GM20000 (cell line): ENCODE results near the gene POLRMT.
"Not testable (repeated sequence)": the region's sequence is repeated elsewhere in the genome, so short reads cannot be mapped to it uniquely, and the experiment has no call there.

ENCODE experiments used
- DNase-seq: peaks from one replicate; pipeline ENCODE4 v3.0.0; 2012; ENCODE audit warnings: low spot score
- TF ChIP-seq, protein P1 (sequence below): IDR thresholded peaks from 2 replicates; pipeline ENCODE4 v1.5.1; 2012; ENCODE audit warnings: mild to moderate bottlenecking, control low read depth; ENCODE audit errors: extremely low read depth, missing control alignments

The POLRMT gene

DNA sequence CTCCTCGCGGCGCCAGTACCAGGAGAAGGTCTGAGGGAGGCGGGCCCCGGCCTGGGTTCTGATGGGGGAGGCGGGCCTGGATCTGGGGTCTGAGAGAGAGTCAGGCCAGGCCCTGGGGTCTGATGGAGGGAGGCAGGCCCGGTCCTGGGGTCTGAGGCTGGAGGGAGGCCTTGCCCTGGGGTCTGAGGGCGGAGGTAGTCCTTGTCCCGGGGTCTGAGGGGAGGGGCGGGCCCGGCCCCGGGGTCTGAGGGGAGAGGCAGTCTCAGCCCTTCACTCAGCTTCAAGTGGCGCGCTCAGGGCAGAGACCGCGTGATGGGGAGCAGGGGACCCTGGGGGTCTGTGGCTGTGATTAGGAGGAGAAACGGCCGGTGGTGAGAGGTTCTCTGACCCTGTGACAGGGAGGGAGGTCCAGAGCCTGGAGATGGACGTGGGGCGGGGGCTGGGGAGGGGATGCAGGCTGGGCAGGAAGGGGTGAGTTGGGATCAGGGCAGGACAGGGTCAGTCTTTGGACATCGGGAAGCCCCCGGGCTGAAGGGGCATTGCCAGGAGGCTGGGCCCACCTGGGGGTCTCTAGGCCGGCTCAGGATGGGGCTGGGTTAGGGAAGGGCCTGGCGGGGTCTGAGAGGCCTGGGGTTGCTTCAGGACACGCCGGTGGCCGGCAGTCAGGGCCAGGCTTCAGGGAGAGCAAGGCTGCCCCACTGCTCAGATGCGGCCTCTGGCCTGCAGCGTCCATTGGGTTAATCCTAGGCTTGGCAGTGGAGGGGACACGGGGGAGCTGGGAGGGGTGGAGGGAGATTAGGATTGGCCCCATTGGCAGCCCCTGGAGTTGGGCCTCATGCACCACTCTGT, 25.0 kb downstream of the POLRMT start:
- DNase-seq = no peak

DNA sequence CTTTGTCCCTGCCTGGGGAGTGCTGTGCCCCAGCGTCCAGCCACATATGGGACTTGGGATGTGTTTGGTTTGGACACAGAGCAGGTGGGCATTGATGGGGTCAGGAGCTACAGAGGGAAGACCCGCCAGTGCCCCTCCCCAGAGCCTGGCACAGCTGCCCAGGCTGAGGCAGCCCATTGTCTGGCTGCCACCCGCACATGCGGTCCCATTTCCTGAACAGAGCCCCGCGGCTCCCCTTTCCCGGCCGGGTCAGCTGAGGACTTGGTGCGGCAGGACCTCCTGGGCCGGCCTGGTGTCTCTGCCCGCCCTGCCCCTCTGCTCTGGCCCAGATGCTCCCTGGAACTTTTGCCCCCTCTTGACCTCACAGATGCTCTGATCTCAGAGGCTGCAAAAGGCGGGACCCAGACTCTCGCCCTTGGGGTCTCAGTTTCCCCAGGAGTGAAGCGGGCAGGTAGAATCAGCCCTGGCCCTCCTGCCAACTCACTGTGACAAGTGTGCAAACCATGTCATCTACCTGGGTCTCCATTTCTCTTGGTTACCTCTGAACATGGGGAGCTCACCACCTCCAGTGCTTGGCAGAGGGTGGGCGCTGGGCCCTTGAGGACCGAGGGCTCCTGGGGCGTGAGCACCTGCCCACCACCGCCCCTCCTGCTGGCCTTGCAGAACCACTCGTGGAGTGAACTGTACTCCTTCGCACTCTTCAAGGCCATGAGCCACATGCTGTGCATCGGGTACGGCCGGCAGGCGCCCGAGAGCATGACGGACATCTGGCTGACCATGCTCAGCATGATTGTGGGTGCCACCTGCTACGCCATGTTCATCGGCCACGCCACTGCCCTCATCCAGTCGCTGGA, 25.8 kb downstream of the POLRMT start:
- TF ChIP-seq, protein P1, sequence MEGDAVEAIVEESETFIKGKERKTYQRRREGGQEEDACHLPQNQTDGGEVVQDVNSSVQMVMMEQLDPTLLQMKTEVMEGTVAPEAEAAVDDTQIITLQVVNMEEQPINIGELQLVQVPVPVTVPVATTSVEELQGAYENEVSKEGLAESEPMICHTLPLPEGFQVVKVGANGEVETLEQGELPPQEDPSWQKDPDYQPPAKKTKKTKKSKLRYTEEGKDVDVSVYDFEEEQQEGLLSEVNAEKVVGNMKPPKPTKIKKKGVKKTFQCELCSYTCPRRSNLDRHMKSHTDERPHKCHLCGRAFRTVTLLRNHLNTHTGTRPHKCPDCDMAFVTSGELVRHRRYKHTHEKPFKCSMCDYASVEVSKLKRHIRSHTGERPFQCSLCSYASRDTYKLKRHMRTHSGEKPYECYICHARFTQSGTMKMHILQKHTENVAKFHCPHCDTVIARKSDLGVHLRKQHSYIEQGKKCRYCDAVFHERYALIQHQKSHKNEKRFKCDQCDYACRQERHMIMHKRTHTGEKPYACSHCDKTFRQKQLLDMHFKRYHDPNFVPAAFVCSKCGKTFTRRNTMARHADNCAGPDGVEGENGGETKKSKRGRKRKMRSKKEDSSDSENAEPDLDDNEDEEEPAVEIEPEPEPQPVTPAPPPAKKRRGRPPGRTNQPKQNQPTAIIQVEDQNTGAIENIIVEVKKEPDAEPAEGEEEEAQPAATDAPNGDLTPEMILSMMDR = no peak
- no peak for DNase-seq

More for the DNA sequence above, 25.0 kb downstream of the POLRMT start:
- TF ChIP-seq, protein P1 = no peak

DNA sequence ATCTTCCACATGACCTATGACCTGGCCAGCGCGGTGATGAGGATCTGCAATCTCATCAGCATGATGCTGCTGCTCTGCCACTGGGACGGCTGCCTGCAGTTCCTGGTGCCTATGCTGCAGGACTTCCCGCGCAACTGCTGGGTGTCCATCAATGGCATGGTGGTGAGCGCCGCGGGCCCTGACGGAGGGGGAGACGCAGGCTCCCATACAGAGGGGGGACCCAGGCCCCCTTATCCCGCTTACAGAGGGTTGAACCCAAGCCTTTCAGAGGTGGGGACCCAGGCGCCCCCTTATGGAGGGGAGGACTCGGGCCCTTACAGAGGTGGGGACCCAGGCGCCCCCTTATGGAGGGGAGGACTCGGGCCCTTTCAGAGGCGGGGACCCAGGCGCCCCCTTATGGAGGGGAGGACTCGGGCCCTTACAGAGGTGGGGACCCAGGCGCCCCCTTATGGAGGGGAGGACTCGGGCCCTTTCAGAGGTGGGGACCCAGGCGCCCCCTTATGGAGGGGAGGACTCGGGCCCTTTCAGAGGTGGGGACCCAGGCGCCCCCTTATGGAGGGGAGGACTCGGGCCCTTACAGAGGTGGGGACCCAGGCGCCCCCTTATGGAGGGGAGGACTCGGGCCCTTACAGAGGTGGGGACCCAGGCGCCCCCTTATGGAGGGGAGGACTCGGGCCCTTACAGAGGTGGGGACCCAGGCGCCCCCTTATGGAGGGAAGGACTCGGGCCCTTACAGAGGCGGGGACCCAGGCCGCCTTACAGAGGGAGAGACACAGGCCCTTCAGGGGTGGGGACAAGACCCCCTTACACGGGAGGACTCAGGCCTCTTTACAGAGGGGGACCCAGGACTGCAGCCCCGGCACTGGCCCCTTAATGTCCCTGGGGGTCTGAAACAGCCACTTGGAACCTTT, 28.0 kb downstream of the POLRMT start:
- not testable (repeated sequence) for DNase-seq

DNA sequence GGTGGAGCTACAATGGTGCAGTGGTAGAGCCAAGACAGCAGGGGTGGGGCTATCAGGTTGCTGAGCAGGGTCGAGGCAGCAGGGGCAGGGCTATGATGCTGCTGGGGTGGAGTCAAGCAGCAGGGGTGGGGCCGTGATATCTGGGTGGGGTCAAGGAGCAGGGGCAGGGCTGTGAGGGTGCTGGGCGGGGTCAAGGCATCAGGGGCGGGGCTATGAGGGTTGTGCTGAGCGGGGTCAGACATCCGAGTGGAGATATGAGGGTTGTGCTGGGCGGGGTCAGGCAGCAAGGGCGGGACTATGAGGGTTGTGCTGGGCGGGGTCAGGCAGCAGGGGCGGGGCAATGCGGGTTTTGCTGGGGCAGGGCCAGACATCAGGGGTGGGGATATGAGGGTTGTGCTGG, 29.0 kb downstream of the POLRMT start:
- TF ChIP-seq, protein P1 = no peak
- no peak for DNase-seq

DNA sequence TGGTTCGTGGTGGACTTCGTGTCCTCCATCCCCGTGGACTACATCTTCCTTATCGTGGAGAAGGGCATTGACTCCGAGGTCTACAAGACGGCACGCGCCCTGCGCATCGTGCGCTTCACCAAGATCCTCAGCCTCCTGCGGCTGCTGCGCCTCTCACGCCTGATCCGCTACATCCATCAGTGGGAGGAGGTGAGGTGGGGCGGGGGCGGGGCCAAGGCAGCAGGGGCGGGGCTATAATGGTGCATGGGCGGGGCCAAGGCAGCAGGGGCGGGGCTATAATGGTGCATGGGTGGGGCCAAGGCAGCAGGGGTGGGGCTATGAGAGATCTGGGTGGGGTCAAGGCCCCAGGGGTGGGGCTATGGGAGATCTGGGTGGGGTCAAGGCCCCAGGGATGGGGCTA, 29.6 kb downstream of the POLRMT start:
- DNase-seq = not testable (repeated sequence)

DNA sequence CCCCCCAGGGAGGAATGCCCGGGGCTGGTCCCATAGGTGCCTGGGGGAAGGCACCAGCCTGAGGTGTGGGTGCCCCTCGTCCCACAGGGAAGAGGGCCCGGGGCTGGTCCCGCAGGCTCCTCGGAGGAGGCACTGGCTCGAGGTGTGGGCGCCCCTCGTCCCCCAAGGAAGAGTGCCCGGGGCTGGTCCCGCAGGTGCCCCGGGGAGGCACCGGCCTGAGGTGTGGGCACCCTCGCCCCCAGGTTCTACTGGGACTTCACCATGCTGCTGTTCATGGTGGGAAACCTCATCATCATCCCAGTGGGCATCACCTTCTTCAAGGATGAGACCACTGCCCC, 30.1 kb downstream of the POLRMT start:
- not testable (repeated sequence) for DNase-seq

DNA sequence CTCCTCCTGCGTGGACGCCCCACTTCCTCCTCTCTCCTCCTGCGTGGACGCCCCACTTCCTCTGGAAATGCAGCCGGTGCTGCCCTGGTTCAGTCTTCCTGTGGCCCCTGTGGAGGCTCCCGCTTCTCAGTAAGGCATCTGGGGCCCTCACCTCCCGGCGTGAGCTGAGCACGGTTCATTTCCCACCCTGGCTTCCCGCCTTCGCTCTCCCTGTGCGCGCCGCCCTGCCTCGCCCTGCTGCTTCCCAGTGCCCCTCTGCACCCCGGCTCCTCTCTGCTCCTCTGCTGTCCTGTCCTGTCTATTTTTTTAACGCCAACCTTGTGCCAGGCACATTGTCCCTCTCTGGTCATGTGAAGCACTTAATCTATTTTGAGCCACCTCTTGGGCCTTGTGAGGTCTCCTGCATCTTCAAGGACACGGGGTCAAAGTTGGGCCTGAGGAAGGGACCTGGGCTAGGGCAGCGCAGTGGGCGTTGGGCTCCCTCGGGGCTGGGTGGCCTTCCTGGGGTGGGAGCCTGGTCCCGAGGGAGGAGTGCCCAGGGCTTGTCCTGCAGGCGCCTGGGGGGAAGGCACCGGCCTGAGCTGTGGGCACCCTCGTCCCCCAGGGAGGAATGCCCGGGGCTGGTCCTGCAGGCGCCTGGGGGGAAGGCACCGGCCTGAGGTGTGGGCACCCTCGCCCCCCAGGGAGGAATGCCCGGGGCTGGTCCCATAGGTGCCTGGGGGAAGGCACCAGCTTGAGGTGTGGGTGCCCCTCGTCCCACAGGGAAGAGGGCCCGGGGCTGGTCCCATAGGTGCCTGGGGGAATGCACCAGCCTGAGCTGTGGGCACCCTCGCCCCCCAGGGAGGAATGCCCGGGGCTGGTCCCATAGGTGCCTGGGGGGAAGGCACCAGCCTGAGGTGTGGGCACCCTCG, 30.7 kb downstream of the POLRMT start:
- TF ChIP-seq, protein P1 = no peak
- DNase-seq = no peak

DNA sequence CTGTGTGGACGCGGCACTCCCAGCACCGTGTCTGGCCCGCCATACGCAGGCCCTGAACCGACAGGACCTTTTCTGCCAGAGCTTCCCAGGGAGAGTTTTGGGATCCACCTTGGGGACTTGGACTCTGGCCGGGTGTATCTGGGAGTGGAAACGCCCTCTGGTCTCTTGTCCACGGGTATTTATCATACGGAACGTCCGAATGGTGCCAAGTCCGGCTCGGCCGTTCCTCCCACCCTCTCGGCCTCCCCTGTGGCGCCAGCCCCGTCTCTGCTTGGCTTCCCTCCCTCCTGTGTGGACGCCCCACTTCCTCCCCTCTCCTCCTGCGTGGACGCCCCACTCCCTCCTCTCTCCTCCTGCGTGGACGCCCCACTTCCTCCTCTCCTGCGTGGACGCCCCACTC, 31.5 kb downstream of the POLRMT start:
- no peak for DNase-seq
- TF ChIP-seq, protein P1 = no peak
